DND-41 (cell line): ENCODE measurements around the gene METTL24.
"Not testable (repeated sequence)": the region's sequence is repeated elsewhere in the genome, so short reads cannot be mapped to it uniquely, and the experiment has no call there.

Experiments used
- ATAC-seq: fragments of 200-7000 bp; cut with Tn5 transposase; 3 replicates; pipeline ENCODE4 v1.9.1; 2021; ENCODE audit warnings: low read depth; ENCODE audit not compliant: insufficient read depth
- DNase-seq: peaks from one replicate; pipeline ENCODE4 v3.0.0-alpha.2; 2020
- H2AFZ ChIP-seq: 2 replicates; pipeline ENCODE4 v1.6.0; 2012; ENCODE audit warnings: low read depth, low read length
- H3K27ac ChIP-seq: 2 replicates; pipeline ENCODE4 v1.5.1; 2012; ENCODE audit warnings: low read length, inconsistent platforms
- H3K27me3 ChIP-seq: fragments of 200-600 bp; sonication (generic); 2 replicates; pipeline ENCODE4 v1.6.0; 2012; ENCODE audit warnings: low read length, mild to moderate bottlenecking, inconsistent platforms; ENCODE audit not compliant: insufficient read depth, poor library complexity
- H3K36me3 ChIP-seq: 2 replicates; pipeline ENCODE4 v1.5.1; 2012; ENCODE audit warnings: low read length, inconsistent platforms; ENCODE audit not compliant: insufficient read depth
- H3K4me1 ChIP-seq: 2 replicates; pipeline ENCODE4 v1.5.1; 2012; ENCODE audit warnings: mild to moderate bottlenecking, low read length; ENCODE audit not compliant: insufficient read depth
- H3K4me2 ChIP-seq: 2 replicates; pipeline ENCODE4 v1.6.0; 2012; ENCODE audit warnings: mild to moderate bottlenecking, moderate library complexity, low read length, inconsistent platforms; ENCODE audit not compliant: insufficient read depth
- H3K4me3 ChIP-seq, 2 experiments: fragments of 200-600 bp in 1 of 2; shearing (Covaris generic) in 1 of 2; 2 replicates each; pipeline ENCODE4 v1.5.1; 2012 to 2016; ENCODE audit warnings: inconsistent platforms in 2 of 2, low read length in 2 of 2, mild to moderate bottlenecking in 2 of 2, low read depth in 1 of 2, moderate library complexity in 1 of 2
- H3K79me2 ChIP-seq: 2 replicates; pipeline ENCODE4 v1.6.0; 2012; ENCODE audit warnings: low read length, inconsistent platforms; ENCODE audit not compliant: insufficient read depth
- H3K9ac ChIP-seq: 2 replicates; pipeline ENCODE4 v1.6.0; 2012; ENCODE audit warnings: low read depth, mild to moderate bottlenecking, inconsistent platforms, low read length, moderate library complexity
- H3K9me3 ChIP-seq: 2 replicates; pipeline ENCODE4 v1.5.1; 2012; ENCODE audit warnings: low read length, moderate library complexity, mild to moderate bottlenecking, inconsistent platforms; ENCODE audit not compliant: insufficient read depth, severe bottlenecking
- H4K20me1 ChIP-seq: 2 replicates; pipeline ENCODE4 v1.6.0; 2012; ENCODE audit warnings: low read length; ENCODE audit not compliant: insufficient read depth
- EZH2 ChIP-seq: IDR thresholded peaks from 3 replicates; pipeline ENCODE4 v1.6.1; 2012; ENCODE audit warnings: borderline replicate concordance, low read depth, mild to moderate bottlenecking, moderate library complexity, low read length, inconsistent platforms; ENCODE audit not compliant: severe bottlenecking
- TF ChIP-seq, protein P1 (sequence below): IDR thresholded peaks from 2 replicates; pipeline ENCODE4 v1.5.1; 2012; ENCODE audit warnings: borderline replicate concordance, low read length, moderate library complexity, mild to moderate bottlenecking; ENCODE audit not compliant: poor library complexity, severe bottlenecking; ENCODE audit errors: extremely low read depth

METTL24 gene

GRCh38 chr6:110277100-110277665, 81.0 kb downstream of the METTL24 start:
- TF ChIP-seq, protein P1, sequence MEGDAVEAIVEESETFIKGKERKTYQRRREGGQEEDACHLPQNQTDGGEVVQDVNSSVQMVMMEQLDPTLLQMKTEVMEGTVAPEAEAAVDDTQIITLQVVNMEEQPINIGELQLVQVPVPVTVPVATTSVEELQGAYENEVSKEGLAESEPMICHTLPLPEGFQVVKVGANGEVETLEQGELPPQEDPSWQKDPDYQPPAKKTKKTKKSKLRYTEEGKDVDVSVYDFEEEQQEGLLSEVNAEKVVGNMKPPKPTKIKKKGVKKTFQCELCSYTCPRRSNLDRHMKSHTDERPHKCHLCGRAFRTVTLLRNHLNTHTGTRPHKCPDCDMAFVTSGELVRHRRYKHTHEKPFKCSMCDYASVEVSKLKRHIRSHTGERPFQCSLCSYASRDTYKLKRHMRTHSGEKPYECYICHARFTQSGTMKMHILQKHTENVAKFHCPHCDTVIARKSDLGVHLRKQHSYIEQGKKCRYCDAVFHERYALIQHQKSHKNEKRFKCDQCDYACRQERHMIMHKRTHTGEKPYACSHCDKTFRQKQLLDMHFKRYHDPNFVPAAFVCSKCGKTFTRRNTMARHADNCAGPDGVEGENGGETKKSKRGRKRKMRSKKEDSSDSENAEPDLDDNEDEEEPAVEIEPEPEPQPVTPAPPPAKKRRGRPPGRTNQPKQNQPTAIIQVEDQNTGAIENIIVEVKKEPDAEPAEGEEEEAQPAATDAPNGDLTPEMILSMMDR, result no peak
- TF ChIP-seq EZH2, result no peak
- Histone ChIP-seq H3K27me3 (peaks cover 2% of the 10 kb centered on the region), H2AFZ (no peak overlapping the region), H3K27ac (no peak overlapping the region), H3K4me3 (no peak overlapping the region), H3K9me3 (peaks cover 5% of the 10 kb centered on the region), H3K36me3 (no peaks in the 10 kb centered on the region), H3K4me1 (no peaks in the 10 kb centered on the region), H4K20me1 (no peaks in the 10 kb centered on the region), H3K4me2 (no peak overlapping the region), H3K9ac (no peak overlapping the region), H3K79me2 (no peaks in the 10 kb centered on the region)
- DNase-seq, result no peak
- no peak for ATAC-seq

DNA sequence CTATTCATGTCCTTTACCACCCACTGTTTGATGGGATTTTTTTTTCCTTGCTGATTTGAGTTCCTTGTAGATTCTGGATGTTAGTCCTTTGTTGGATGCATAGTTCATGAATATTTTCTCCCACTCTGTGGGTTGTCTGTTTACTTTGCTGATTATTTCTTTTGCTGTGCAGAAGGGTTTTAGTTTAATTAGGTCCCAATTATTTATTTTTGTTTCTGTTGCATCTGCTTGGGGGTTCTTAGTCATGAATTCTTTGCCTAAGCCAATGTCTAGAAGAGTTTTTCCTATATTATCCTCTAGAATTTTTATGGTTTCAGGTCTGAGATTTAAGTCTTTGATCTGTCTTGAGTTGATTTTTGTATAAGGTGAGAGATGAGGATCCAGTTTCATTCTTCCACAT, 85.4 kb downstream of the METTL24 start:
- not testable (repeated sequence) for H4K20me1 ChIP-seq, H3K27me3 ChIP-seq, H3K4me3 ChIP-seq, H3K9ac ChIP-seq, H3K27ac ChIP-seq, H3K4me1 ChIP-seq, H3K4me2 ChIP-seq, H3K9me3 ChIP-seq, H3K79me2 ChIP-seq, ATAC-seq, DNase-seq, H2AFZ ChIP-seq, H3K36me3 ChIP-seq

DNA sequence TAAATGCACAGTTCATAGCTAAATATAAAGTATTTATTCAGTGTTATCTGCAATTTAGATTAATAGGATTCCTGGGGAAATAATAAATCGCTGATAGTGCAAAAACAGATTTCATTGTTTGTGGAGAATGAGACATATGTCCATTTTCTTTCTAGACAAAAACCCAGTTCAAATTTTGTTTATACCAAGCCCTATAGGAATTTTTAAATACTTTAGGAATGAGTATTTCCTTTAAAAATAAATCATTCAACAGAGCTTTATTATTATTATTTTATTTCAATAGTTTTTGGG, 86.5 kb downstream of the METTL24 start:
- no peak for TF ChIP-seq EZH2
- ATAC-seq (no peak), DNase-seq (no peak)
- H2AFZ ChIP-seq, result no peak overlapping the region
- peaks cover 2% of the 10 kb centered on the region for H3K27me3 ChIP-seq
- no peak overlapping the region for H3K4me2 ChIP-seq
- no peak overlapping the region for H3K9ac ChIP-seq
- H3K9me3 ChIP-seq, result no peaks in the 10 kb centered on the region
- H3K4me1 ChIP-seq, result no peaks in the 10 kb centered on the region
- H3K36me3 ChIP-seq, result no peaks in the 10 kb centered on the region
- no peaks in the 10 kb centered on the region for H3K79me2 ChIP-seq
- no peaks in the 10 kb centered on the region for H4K20me1 ChIP-seq
- H3K27ac ChIP-seq, result no peak overlapping the region
- no peak overlapping the region for H3K4me3 ChIP-seq

GRCh38 chr6:110270165-110270564, 88.0 kb downstream of the METTL24 start:
- Histone ChIP-seq H4K20me1 (no peaks in the 10 kb centered on the region), H3K4me3 (no peak overlapping the region), H3K4me1 (no peaks in the 10 kb centered on the region), H3K36me3 (no peaks in the 10 kb centered on the region), H3K4me2 (no peak overlapping the region), H2AFZ (no peak overlapping the region), H3K9me3 (no peaks in the 10 kb centered on the region), H3K27me3 (no peaks in the 10 kb centered on the region), H3K9ac (no peak overlapping the region), H3K79me2 (no peaks in the 10 kb centered on the region), H3K27ac (no peak overlapping the region)
- no peak for DNase-seq
- ATAC-seq, result no peak
- TF ChIP-seq, protein P1, result no peak
- TF ChIP-seq EZH2, result no peak
